GM23248 (cell line): Measurements from ENCODE around the gene CRB3. TPM values are rescaled to one million over a fixed set of nuclear protein-coding genes. Genes with fewer than 3 reads are reported as not detected.

Source experiments
- DNase-seq: peaks from one replicate; pipeline ENCODE4 v3.0.0-alpha.2; 2015
- H2AFZ ChIP-seq: fragments of 200-600 bp; sonication (generic); 2 replicates; pipeline ENCODE4 v1.6.1; 2016; ENCODE audit warnings: antibody characterized with exemption
- H3F3A ChIP-seq: fragments of 200-600 bp; sonication (generic); 2 replicates; pipeline ENCODE4 v1.6.1; 2016; ENCODE audit warnings: mild to moderate bottlenecking, antibody characterized with exemption, mixed run types; ENCODE audit not compliant: insufficient read depth
- H3K27ac ChIP-seq: fragments of 200-600 bp; sonication (generic); 2 replicates; pipeline ENCODE4 v1.5.1; 2016; ENCODE audit warnings: mild to moderate bottlenecking
- H3K27me3 ChIP-seq: fragments of 200-600 bp; sonication (generic); replicated peaks from 2 replicates; pipeline ENCODE4 v1.6.1; 2016; ENCODE audit warnings: mild to moderate bottlenecking; ENCODE audit not compliant: insufficient read depth
- H3K36me3 ChIP-seq: fragments of 200-600 bp; sonication (generic); 2 replicates; pipeline ENCODE4 v1.6.1; 2016; ENCODE audit warnings: low read depth, mild to moderate bottlenecking
- H3K4me1 ChIP-seq: fragments of 200-600 bp; sonication (generic); 2 replicates; pipeline ENCODE4 v1.6.1; 2016; ENCODE audit warnings: mild to moderate bottlenecking; ENCODE audit not compliant: insufficient read depth
- H3K4me2 ChIP-seq: fragments of 200-600 bp; sonication (generic); one replicate; pipeline ENCODE4 v1.6.1; 2016; ENCODE audit warnings: mild to moderate bottlenecking; ENCODE audit not compliant: unreplicated experiment
- H3K4me3 ChIP-seq: fragments of 200-600 bp; sonication (generic); 2 replicates; pipeline ENCODE4 v1.5.1; 2016; ENCODE audit warnings: mild to moderate bottlenecking
- H3K79me2 ChIP-seq: fragments of 200-600 bp; sonication (generic); 2 replicates; pipeline ENCODE4 v1.6.1; 2016; ENCODE audit warnings: mild to moderate bottlenecking; ENCODE audit not compliant: insufficient read depth
- H3K9ac ChIP-seq: fragments of 200-600 bp; sonication (generic); 2 replicates; pipeline ENCODE4 v1.6.1; 2016; ENCODE audit warnings: mild to moderate bottlenecking
- H3K9me2 ChIP-seq: fragments of 200-600 bp; sonication (generic); 2 replicates; pipeline ENCODE4 v1.6.1; 2016; ENCODE audit warnings: mixed run types, mild to moderate bottlenecking, moderate library complexity; ENCODE audit not compliant: insufficient read depth
- H3K9me3 ChIP-seq: fragments of 200-600 bp; sonication (generic); one replicate; pipeline ENCODE4 v1.6.1; 2017; ENCODE audit warnings: low read depth
- H4K20me1 ChIP-seq: fragments of 200-600 bp; sonication (generic); 2 replicates; pipeline ENCODE4 v1.6.0; 2016; ENCODE audit not compliant: insufficient read depth
- EZH2 ChIP-seq: fragments of 200-600 bp; sonication (generic); IDR thresholded peaks from 2 replicates; pipeline ENCODE4 v1.6.1; 2018; ENCODE audit warnings: antibody characterized with exemption, mild to moderate bottlenecking; ENCODE audit not compliant: insufficient read depth, poor library complexity, severe bottlenecking
- EZH2phosphoT487 ChIP-seq: fragments of 200-600 bp; sonication (generic); IDR thresholded peaks from 2 replicates; pipeline ENCODE4 v1.6.1; 2018; ENCODE audit warnings: antibody characterized with exemption, moderate library complexity, mild to moderate bottlenecking, low read depth; ENCODE audit not compliant: insufficient read depth
- WGBS, 2 experiments: methylation state at CpG; one replicate each; pipeline ENCODE4 v1.1.6; 2015 to 2017; ENCODE audit warnings: low lambda C conversion rate in 2 of 2, low coverage in 1 of 2; ENCODE audit errors: missing lambda C conversion rate in 2 of 2; 5-methylcytosine and 5-hydroxymethylcytosine counted together
- in situ Hi-C: fragments of 300-500 bp; cut with MboI; formaldehyde crosslinking; loops from 2 replicates; pipeline ENCODE4 v1.15.0; 2020
- polyA plus RNA-seq: library from polyadenylated mRNA; unstranded; fragments of >200 nt; fragmentation: Nextera tagmentation; extraction: Ambion mirVana; gene quantifications from 2 replicates; pipeline ENCODE4 v1.2.1, GENCODE V29; 2016
- total RNA-seq: library from RNA; depleted of rRNA; stranded (reverse); fragments of >200 nt; shearing (Covaris generic); gene quantifications from 2 replicates; pipeline ENCODE4 v1.2.3, GENCODE V29; 2014

Gene CRB3
- total and polyA plus RNA-seq, 2 experiments from 2014 or later = not detected

DNA sequence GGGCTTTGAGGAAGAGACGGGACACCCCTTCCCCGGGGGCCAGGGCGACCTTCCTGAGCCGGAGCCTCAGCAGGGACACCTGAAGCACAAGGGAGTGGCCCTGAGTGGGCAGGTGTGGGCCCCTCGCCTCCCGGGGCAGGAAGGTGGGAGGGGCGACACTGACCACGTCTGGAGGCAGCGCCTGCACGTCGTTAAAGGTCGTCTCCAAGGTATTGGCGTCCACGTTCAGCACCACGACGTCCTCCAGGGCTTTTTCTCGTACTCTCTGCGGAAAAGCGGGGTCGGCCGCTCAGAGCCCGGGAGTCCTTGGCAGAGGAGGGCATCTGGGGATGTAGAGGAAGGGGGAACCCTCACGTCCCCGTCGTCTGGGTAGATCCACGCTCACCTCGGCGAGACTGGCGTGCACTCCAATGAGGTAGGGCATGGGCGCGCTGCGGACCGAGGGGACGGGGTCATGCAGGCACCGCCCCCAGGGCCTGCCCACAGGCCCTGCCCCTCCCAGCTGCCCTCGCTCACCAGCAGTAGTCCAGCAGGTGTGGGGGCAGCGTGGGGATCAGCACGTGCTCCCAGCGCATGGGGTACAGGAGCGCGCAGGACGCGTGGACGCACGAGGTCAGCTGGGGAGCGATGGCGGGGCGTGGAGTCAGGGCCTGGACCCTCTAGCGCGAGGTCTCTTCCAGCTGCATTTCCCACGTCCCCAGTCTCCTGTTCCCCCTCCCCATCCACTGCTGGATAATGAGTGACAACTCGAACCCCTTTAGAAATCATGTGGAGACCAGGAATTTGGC, 11.4 kb downstream of the CRB3 start:
- H3K9me3 ChIP-seq = no peaks in the 10 kb centered on the region
- in situ Hi-C loops = no loop called here
- H3F3A ChIP-seq = no peaks in the 10 kb centered on the region
- H3K4me2 ChIP-seq = no peak overlapping the region
- H3K9me2 ChIP-seq = no peaks in the 10 kb centered on the region
- H3K36me3 ChIP-seq = no peaks in the 10 kb centered on the region
- DNase-seq = no peak
- H3K79me2 ChIP-seq = no peaks in the 10 kb centered on the region
- 0 out of 2 replicates have a peak, but pooled peaks cover 12% of the 10 kb centered on the region for H3K27me3 ChIP-seq
- H2AFZ ChIP-seq = no peak overlapping the region
- TF ChIP-seq EZH2phosphoT487 (no peak), EZH2 (no peak)
- no peak overlapping the region for H3K9ac ChIP-seq
- H3K4me3 ChIP-seq = no peak overlapping the region
- H3K4me1 ChIP-seq = no peaks in the 10 kb centered on the region
- H3K27ac ChIP-seq = no peak overlapping the region
- 8 to 9% methylated on average over 39 to 49 of the region's 52 CpGs for WGBS, 2 experiments
- no peaks in the 10 kb centered on the region for H4K20me1 ChIP-seq

DNA sequence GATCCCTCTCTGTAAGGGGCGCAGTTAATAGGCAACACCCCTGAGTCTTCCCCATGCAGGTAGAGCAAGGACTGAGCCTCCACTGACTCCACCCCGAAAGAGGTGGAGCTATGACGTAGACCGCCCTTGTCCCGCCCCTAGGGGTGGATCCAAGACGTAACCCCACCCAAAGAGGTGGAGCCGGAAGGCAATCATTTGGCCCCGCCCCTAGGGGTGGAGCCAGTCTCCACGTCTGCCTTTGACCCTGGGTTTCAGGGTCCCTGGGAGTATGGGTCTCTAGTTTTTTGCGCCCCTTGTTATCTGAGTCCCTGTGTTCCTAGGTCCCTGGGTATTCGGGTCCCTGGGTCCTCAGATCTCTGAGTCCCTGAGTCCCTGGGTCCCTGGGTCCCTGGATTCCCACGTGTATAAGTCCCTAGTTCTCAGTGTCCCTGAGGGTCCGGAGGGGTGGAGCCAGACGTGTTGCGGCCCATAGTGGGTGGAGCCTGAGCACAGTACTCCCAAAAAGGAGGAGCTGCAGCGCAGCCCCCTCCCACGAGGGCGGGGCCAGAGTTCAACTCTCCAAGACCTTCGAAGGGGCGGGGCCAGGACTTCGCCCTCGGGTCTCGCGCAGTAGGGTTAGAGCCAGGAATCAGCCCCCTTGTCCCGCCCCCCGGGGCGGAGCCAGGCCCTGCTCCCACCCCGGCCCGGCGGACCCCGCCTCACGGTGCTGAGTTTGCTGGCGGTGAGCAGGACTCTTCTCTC, 12.3 kb downstream of the CRB3 start:
- no peaks in the 10 kb centered on the region for H3F3A ChIP-seq
- no peaks in the 10 kb centered on the region for H3K79me2 ChIP-seq
- H2AFZ ChIP-seq = peak overlapping the region; percentile 38; the same call in 1 of the 2 replicates
- no peaks in the 10 kb centered on the region for H3K9me2 ChIP-seq
- H3K9ac ChIP-seq = no peak overlapping the region
- WGBS, 2 experiments = 7 to 9% methylated on average over 19 of the region's 33 CpGs
- 0 out of 2 replicates have a peak, but pooled peaks cover 12% of the 10 kb centered on the region for H3K27me3 ChIP-seq
- no peak overlapping the region; the same call in 1 of the 2 replicates for H3K4me3 ChIP-seq
- no peaks in the 10 kb centered on the region for H3K9me3 ChIP-seq
- in situ Hi-C loops = no loop called here
- H4K20me1 ChIP-seq = no peaks in the 10 kb centered on the region
- DNase-seq = peak; percentile 76
- TF ChIP-seq EZH2 = no peak
- no peak for TF ChIP-seq EZH2phosphoT487
- no peaks in the 10 kb centered on the region for H3K4me1 ChIP-seq
- no peaks in the 10 kb centered on the region for H3K36me3 ChIP-seq
- no peak overlapping the region for H3K4me2 ChIP-seq
- no peak overlapping the region for H3K27ac ChIP-seq

- H3K79me2 ChIP-seq = no peaks in the 10 kb centered on the region
- 0 out of 2 replicates have a peak, but pooled peaks cover 12% of the 10 kb centered on the region for H3K27me3 ChIP-seq
- H4K20me1 ChIP-seq = no peaks in the 10 kb centered on the region
- no peaks in the 10 kb centered on the region for H3F3A ChIP-seq
- no peaks in the 10 kb centered on the region for H3K36me3 ChIP-seq
- H3K9me3 ChIP-seq = no peaks in the 10 kb centered on the region
- 19 to 26% methylated on average over 25 to 29 of the region's 29 CpGs for WGBS, 2 experiments
- in situ Hi-C loops = no loop called here
- no peaks in the 10 kb centered on the region for H3K4me1 ChIP-seq
- no peak overlapping the region for H3K4me2 ChIP-seq
- DNase-seq = no peak
- no peak overlapping the region for H3K27ac ChIP-seq
- no peaks in the 10 kb centered on the region for H3K9me2 ChIP-seq
- H3K4me3 ChIP-seq = no peak overlapping the region; the same call in 1 of the 2 replicates
- H3K9ac ChIP-seq = no peak overlapping the region
- TF ChIP-seq EZH2 = no peak
- TF ChIP-seq EZH2phosphoT487 = no peak
- H2AFZ ChIP-seq = peak overlapping the region; percentile 38; the same call in 1 of the 2 replicates
Measured at GRCh38 chr19:6476896-6477431, 12.9 kb downstream of the CRB3 start.

- H3K27me3 ChIP-seq = 0 out of 2 replicates have a peak, but pooled peaks cover 12% of the 10 kb centered on the region
- TF ChIP-seq EZH2phosphoT487 (no peak), EZH2 (no peak)
- 93 to 95% methylated on average over 13 of the region's 13 CpGs for WGBS, 2 experiments
- DNase-seq = no peak
- no peaks in the 10 kb centered on the region for H3K4me1 ChIP-seq
- H3K4me2 ChIP-seq = no peak overlapping the region
- H4K20me1 ChIP-seq = no peaks in the 10 kb centered on the region
- H3K36me3 ChIP-seq = no peaks in the 10 kb centered on the region
- H3K9ac ChIP-seq = no peak overlapping the region
- no peaks in the 10 kb centered on the region for H3F3A ChIP-seq
- in situ Hi-C loops = no loop called here
- H3K4me3 ChIP-seq = no peak overlapping the region
- H3K79me2 ChIP-seq = no peaks in the 10 kb centered on the region
- no peaks in the 10 kb centered on the region for H3K9me2 ChIP-seq
- H3K9me3 ChIP-seq = no peaks in the 10 kb centered on the region
- H2AFZ ChIP-seq = no peak overlapping the region
- H3K27ac ChIP-seq = no peak overlapping the region
Measured at GRCh38 chr19:6478815-6479214, 14.7 kb downstream of the CRB3 start.
